Epithelial cell of prostate (primary cell): Measurements from ENCODE around the gene TCN1.

ENCODE experiments used
- DNase-seq: peaks from one replicate; pipeline ENCODE4 v3.0.0-alpha.2; 2011; ENCODE audit warnings: low read depth, low spot score
- H3K27ac ChIP-seq: fragments of 450-650 bp; 2 replicates; pipeline ENCODE4 v1.5.1; 2017; ENCODE audit warnings: mild to moderate bottlenecking

TCN1 gene

DNA sequence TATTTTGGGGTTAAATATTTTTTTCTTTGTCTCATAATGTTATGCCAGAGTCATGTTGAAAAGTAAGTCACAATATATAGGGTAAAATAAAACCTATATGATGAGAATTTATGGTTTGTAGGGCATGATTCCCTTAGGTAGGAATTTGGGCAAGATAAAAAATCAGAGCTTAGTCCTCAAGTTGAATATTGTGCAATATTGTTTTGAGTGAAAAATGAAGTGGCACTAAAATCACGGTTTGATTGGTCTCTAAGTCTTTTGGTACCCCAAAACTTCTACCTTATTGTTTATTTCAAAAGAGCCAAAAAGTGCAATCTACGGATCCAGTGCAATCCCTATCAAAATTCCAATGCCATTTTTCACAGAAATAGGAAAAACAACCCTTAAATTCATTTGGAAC lies 54.1 kb downstream of the TCN1 start:
- H3K27ac ChIP-seq, result no peak overlapping the region
- no peak for DNase-seq

DNA sequence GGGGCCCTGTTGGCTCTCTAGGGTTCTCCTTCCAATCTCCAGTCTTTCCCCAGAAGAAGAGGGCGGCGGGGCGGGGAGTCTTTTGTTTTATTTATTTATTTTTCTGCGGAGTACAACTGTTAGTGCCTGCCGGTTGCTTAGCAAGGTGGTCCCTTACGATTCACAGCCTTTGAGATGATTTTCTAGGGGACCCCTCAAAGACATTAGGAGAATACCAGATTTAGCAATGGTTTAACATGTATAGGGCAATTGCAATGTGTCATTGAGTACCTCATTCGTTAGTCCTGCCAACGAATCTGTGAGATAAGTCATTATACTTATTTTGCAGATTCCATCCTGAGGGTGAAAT lies 55.4 kb downstream of the TCN1 start:
- DNase-seq, result no peak
- peak overlapping the region; percentile 78 for H3K27ac ChIP-seq

DNA sequence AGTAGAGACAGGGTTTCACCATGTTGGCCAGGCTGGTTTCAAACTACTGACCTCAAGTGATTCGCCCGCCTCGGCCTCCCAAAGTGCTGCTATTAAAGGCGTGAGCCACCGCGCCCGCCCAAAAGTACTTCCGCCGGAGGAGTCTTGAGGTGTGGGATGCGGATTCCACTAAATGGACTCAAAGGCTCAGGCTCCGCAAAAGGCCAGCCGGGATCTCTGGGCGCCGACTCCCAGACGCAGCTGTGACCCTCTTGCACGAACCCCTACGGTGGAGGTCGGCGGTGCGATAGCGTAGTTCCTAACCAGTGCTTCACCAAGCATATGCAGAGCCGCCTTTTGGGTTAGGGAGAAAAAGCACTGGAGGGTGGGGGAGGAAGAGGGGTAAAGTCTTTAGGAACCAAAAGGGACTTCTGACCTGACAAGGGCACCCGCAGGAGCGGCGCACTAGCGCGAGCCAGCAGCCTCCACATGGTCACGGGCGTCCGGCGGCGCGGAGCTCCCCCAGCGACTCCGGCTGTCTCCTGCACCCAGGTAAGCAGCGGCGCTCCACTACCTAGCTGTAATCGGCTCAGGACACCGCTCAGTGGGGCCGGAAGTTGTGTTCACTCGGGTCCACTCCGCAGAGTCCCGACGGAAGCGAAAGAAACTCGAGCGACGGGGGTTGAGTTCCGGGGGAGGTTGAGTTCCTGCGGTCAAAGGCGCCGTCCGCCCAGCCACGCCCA lies 55.9 kb downstream of the TCN1 start, which contains the start of gene MRPL16:
Gene MRPL16 (minus strand): TSS at position 590 of the 722 bp plus-strand sequence. CDS start 120 bp downstream, at position 470.
- DNase-seq, result peak; percentile 75
- H3K27ac ChIP-seq, result peak within 1 kb of the TSS; percentile 78

DNA sequence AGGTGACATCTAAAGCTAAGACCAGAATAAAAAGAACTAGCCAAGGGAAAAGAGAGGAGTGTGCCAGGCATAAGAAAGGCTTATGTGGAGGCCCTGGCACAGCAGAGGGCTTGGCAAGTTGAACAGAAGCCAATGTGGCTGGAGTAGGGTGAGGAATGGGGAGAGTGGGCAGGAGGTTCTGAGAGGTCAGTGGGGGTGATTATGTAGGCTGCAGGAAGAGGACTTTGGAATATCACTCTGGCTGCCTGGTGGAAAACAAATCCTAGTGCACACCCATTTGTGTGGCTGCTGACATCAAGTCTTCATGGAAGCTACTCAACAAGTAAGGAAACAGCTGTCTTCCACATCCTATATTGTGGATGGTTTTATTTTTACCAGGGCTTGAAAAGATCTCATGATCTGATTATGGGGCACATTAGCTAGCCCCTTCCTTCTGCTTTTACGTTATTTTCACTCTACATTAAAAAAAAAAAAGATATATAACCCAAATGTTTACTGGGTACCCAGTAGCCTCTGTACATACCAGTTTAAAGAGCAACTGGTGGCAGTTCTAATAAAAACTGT lies 59.2 kb downstream of the TCN1 start:
- no peak overlapping the region for H3K27ac ChIP-seq
- no peak for DNase-seq

DNA sequence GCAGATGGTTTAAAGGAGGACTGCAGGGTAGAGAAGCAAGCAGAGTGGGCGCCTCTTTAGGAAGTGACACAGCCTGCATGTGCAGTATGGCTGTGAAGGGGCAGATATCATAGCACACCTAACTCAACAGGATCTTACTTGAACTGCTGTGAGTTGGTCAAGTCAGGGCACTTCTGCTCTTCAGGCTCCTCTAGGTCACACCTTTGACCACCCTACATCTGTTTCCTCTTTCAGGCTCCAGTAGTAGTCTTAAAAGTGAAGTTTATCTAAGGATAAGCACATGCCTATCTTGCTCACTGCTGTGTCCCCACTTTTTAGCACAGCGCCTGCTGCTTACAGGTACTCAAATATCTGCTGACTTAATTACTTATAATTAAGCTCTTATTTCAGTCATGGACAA lies 62.2 kb downstream of the TCN1 start:
- H3K27ac ChIP-seq, result no peak overlapping the region
- DNase-seq, result no peak
